Measurements from ENCODE around the gene SMCR8.
"Not testable (repeated sequence)": the region's sequence is repeated elsewhere in the genome, so short reads cannot be mapped to it uniquely, and the experiment has no call there.

SMCR8 gene

DNA sequence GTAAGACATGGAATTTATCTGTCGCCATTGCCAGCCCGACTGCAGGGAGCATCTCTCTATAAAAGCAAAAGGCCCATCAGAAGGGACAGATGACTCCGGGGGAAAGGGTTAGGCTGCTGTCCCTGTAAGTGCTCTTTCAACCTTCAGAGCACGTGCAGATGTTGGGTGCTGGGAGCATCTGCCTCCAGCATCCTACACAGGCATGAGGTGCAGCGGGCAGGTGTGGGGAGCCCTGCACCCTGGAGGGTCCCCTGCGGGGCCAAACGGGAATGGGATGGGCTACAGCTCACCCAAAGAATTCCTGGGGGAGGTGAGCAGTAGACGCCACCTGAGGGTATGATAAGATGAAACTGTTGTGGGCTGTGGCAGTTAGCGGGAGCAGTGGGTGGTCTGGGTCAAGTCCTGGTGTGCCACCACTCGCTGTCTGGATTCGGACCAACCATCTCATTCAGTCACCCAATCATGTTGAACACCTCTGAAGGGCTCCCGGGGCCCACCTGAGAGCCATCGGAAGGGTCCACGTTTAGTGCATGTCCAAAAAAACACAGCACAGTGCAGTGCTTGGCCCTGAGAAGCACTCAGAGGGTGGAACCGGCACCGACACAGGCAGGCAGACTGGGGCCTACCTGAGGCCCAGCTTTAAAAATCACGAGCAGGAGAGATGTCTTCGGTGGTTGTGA is 3.8 kb downstream of the SMCR8 start:
- no peak for DNase-seq (ENCODE audit: low read depth in 2 of 2)

GRCh38 chr17:18319604-18320256 is 4.6 kb downstream of the SMCR8 start:
- no peak for DNase-seq (ENCODE audit: low read depth in 2 of 2)

DNA sequence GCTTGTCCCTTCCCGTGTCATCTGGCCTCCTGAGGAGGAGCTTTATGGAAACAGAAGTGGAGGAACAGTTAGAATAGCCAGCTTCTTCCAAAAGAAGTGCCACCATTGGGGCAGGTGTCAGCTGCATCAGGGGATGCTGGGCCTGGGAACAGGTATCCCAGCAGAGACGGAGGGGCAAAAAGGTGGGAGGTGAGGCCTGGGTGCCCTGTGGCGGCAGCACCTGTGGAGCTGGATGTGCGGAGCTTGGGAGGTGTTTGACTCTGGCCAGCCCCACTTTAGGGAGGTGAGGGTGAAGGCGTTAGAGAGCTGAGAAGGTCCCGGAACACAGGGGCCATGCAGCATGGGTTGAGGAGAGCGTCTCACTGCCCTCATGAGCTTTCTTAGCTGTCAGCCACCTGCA is 5.2 kb downstream of the SMCR8 start:
- DNase-seq (ENCODE audit: low read depth in 2 of 2): no peak

DNA sequence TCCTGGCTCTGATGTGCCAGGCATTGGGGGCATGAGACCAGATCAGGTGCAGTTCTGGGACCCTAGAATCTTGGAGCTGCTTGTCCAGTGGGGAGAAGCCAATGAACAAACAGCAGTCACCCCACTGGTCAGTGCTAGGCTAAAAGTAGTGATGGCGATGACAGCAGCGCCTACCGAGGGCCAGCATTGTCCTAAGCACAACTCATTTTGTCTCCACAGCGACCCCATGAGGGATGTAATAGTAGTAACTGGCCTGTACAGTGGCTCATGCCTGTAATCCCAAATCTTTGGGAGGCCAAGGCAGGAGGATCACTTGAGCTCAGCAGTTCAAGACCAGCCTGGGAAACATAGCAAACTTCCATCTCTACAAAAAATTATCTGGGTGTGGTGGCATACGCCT is 6.2 kb downstream of the SMCR8 start:
- DNase-seq (ENCODE audit: low read depth in 2 of 2): no peak

DNA sequence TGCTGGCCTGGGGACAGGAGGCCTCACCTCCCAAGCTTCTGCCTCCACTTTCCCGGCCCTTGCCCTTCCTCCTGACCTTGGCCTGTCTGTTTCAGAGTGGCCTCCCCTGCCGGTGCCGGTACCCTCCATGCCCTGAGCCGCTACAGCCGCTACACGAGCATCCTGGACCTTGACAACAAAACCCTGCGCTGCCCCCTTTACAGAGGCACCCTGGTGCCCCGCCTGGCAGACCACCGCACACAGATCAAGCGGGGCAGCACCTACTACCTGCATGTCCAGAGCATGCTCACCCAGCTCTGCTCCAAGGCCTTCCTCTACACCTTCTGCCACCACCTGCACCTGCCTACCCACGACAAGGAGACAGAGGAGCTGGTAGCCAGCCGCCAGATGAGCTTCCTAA is 7.4 kb downstream of the SMCR8 start:
- DNase-seq (ENCODE audit: low read depth in 2 of 2): no peak

GRCh38 chr17:18323007-18323406 is 7.9 kb downstream of the SMCR8 start:
- no peak for DNase-seq (ENCODE audit: low read depth in 2 of 2)

GRCh38 chr17:18323507-18324139 is 8.5 kb downstream of the SMCR8 start:
- DNase-seq (ENCODE audit: low read depth in 2 of 2): no peak

DNA sequence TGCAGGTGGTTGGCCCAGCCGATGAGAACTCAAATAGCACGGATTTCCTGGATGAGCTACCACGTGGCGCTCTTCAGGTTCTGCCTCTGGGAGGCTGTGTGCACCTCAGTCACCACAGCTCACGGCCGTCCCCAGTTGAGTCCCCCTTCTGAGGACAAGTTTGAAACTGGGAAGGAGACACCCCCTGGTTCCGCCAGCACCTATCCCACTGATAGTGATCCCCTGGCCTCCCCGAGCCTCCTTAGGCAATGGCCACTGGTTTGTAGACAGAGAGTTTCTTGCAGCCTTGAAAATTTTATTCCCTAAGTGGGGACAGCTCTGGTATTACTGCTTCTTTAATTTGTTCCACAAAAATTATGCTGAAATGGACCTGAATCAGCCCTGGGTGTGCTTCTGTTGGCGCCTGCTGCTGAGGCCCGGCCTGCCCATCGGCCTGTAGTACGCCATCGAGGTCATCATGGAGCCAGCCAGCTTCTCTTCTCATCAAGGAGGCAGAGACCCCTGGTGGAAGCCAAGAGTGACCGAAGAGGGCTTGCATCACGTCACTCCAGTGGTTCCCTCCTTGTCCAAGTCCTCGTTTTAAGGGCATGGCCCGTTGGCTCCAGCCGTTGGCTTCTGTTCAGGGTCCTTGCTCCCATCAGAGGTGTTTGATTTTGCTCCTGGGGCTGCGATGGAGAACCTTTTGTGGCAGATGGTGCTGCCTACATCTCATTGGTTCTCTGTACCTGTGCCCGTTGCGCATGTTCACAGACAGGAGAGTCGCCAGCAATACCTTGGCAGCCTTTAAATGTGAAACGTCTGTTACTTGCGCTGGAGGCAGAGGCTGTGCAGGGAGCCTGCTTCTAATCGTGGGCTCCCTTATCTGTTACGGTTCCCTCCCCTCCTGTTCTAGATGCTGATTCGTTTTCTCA is 9.3 kb downstream of the SMCR8 start:
- DNase-seq (ENCODE audit: low read depth in 2 of 2): no peak

- DNase-seq (ENCODE audit: low read depth in 2 of 2): no peak
Observed at GRCh38 chr17:18326039-18326438, 10.9 kb downstream of the SMCR8 start.

DNA sequence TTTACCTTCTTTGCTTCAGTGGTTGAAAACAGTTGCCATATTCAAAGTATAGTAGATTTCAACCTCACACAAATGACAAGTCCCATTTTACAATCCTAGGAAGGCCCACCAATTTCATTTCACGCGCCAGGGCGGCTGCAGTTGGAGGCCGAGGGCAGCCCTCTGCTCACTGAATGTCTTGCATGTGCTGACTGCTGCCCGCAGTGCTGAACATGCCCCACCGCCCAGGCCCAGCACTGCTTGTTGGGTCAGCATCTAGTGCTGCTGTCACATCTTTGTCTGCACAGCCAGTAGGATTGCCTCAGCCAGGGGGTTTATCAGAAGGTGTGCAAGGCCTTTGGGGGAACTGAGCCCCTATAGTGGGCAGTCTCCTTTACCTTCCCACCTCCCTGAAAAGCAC is 11.5 kb downstream of the SMCR8 start:
- DNase-seq (ENCODE audit: low read depth in 2 of 2): no peak

DNA sequence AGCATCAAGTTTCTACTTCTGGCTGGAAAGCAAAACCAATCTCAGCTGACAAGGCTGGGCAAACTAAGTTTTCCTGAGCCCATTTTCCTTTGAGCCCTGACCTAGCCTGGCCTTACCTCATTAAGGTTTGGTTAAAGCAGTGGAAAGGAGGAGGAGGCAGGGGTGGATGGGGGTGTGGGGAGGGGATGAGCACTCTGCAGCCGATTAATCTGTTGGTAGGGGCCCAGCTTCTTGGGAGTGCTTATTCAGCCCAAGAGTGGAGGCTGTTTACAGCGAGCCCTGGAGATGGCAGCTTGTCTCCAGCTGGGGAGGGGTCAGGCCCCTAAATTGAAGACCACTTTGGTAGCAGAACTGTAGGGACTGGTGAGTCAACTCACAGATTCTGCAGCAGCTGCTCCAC is 12.0 kb downstream of the SMCR8 start:
- no peak for DNase-seq (ENCODE audit: low read depth in 2 of 2)

DNA sequence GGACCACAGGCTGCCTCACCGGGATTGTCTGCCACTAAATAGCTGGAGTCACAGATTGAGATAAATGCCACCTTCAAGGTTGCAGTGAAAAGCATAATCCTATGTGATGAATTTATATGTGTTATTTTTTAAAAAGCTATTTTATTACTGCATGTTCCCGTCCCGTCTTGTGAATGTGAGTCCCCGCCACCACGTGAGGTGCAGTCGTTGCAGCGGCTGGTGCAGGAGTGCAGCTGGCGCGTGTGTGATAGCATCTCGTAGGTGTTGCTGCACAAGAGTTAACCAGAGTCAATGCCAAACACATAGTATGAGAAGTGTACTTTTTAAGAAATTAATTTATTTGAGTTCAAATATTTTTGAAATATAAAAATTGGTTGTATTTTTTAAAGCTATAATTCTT is 12.5 kb downstream of the SMCR8 start:
- no peak for DNase-seq (ENCODE audit: low read depth in 2 of 2)

DNA sequence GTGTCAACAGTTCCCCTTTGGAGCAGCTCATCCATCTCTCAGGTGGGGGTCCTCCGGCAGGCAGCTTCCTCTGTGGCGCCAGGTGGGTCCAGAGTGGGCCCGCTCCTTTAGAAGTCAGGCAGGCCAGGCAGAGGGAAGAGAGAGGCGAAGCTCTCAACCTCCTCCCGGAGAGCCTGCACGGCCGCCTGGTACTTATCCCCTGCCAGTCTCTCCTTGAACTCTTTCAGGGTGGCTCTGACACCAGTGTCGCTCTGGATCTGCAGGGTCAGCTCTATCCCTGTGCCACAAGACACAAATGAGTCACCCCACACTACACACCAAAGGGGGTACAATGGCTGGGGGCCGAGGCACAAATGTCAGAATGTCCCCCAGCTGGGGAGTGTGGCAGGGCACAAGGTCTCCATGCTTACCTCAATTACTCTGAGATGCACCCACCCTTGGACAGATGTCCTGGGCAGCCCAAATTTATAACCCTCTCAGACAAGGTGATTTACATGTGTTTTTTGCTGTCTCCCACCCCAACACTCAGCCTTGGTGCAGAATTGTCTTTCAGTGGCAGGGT is 13.6 kb downstream of the SMCR8 start:
- DNase-seq (ENCODE audit: low read depth in 2 of 2): no peak

DNA sequence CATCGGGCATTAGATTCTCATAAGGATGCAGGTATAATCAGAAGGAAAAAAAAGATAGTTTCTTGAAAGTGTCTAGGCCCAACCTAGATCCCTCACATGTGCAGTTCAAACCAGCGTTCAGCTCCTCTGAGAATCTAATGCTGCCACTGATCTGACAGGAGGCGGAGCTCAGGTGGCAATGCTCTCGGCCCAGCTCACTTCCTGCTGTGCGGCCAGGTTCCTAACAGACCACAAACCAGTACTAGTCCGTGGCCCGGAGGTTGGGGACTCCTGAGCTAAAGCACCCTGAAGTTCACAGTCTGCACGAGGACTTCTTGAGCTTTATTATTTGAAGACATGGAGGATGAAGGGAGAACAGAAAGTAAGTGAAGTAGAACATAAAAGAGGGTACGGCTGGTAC is 16.8 kb downstream of the SMCR8 start:
- no peak for DNase-seq (ENCODE audit: low read depth in 2 of 2)

DNA sequence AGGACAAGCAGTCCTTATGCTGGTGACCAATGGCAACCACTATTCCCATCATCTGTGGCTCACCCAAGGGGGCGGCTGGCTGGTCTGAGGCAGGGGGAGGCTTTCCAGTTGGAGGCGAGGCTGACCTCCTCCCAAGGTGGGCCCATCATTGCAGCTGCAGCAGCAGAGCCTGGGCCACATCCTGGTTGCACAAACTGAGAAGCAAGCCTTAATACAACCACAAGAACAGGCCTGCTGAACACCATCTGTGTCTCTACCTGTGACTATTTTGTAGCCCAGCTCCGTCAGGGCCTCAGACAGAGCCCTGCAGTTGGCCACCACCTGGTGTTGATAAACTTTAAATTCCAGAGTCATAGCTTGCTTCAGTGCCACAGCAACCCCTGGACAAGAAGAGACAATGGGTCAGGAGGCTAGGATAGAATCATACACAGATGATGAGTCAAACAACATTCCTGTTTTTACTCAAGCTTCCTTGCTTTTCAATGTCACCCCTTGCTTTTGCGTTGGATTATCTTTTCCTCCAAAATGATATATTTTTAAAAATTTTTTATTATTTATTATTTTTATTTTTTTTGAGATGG is 17.9 kb downstream of the SMCR8 start:
- no peak for DNase-seq (ENCODE audit: low read depth in 2 of 2)

DNA sequence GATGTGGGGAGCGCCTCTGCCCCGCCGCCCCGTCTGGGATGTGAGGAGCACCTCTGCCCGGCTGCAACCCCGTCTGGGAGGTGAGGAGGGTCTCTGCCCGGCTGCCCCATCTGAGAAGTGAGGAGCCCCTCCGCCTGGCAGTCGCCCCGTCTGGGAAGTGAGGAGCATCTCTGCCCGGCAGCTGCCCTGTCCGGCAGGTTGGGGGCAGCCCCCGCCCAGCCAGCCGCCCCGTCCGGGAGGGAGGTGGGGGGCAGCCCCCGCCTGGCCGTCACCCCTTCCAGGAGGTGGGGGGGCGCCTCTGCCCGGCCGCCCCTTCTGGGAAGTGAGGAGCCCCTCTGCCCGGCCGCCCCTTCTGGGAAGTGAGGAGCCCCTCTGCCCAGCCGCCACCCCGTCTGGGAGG is 23.1 kb downstream of the SMCR8 start:
- not testable (repeated sequence) for DNase-seq (ENCODE audit: low read depth in 2 of 2)

GRCh38 chr17:18339933-18340332 is 24.8 kb downstream of the SMCR8 start:
- no peak for DNase-seq (ENCODE audit: low read depth in 2 of 2)

GRCh38 chr17:18344021-18344420 is 28.9 kb downstream of the SMCR8 start:
- DNase-seq (ENCODE audit: low read depth in 2 of 2): no peak

DNA sequence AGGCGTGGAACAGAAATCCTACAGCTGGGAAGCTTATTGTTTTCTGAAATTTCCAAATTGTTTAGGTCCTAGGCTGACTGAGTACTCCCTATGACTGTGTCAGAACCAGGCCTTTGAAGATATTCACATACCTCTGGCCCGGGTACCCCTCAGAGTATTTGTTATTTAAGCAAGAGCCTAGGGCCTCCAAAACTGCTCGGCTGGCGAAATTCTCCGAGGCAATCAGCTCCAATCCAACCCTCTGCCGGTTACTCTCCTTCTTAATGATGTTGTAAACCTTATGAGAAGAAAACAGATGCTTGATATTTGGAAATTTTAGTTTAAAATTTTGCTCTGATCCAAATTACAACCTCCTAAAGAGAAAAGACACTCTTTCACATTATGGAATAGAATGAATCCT is 38.4 kb downstream of the SMCR8 start:
- DNase-seq (ENCODE audit: low read depth in 2 of 2): no peak

GRCh38 chr17:18356624-18357023 is 41.5 kb downstream of the SMCR8 start:
- DNase-seq (ENCODE audit: low read depth in 2 of 2): no peak

- DNase-seq (ENCODE audit: low read depth in 2 of 2): no peak
Observed at GRCh38 chr17:18360518-18360917, 45.4 kb downstream of the SMCR8 start.

Measured in stimulated activated CD4-positive, alpha-beta T cell treated with anti-CD3 and anti-CD28 coated beads, Interleukin-1b, Interleukin-23, amount 100 ng/mL, for 1 hour (primary cell).